Stimulated activated CD4-positive, alpha-beta T cell treated with anti-CD3 and anti-CD28 coated beads, Interleukin-15, amount 100 ng/mL, for 1 hour (primary cell): ENCODE measurements around the gene LST1.
"Not testable (repeated sequence)": the region's sequence is repeated elsewhere in the genome, so short reads cannot be mapped to it uniquely, and the experiment has no call there.

ENCODE experiments used
- DNase-seq, 2 donors: peaks; one replicate each; pipeline ENCODE4 v3.0.0-alpha.2; 2020; ENCODE audit warnings: low read depth in 1 of 2, low spot score in 1 of 2

The LST1 gene

DNA sequence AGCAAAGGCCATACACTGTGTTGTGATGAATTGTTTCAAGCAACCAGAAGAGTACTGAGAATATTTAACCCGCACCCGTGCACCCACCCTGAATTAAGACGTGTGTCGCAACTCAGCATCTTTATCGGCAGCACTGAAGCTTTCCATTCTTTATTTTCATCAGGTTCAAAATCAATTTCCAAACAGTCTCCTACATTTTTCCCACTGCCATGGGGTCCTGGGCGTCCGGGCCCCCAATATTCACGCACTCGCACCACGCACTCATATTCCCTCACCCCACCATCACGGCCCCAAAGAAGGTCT, 5.7 kb upstream of the LST1 start:
- no peak for DNase-seq

DNA sequence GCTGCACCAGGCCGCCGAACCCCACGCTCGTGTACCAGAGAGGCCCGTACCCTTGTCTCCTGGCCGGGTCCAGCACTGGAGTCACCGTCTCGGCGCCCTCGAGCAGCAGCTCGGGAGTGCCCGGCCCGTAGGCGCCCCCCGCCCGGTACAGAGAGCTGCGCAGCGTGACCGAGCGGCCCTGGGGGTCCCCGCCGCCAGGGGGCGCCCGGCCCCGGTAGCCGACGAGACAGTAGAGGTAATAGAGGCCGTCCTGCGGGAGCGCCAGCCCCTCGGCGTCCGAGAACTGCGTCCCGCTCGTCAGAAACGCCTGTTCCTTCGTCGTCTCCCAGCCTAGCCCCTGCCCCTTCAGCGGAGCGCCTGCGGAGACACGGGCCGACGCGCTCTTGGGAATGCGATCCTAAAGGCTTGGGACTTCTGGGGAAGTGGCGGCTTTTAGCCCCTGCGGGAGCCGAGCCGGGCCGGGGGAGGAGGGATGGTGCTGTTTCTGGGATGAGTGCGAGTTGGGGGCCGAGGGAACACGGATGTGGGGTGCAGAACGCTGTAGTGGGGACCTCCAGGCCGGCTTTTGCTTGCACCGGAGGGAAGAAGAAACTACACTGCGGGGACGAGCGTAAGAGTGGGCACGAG, 5.2 kb upstream of the LST1 start:
- peak; percentile 88 to 91 for DNase-seq

DNA sequence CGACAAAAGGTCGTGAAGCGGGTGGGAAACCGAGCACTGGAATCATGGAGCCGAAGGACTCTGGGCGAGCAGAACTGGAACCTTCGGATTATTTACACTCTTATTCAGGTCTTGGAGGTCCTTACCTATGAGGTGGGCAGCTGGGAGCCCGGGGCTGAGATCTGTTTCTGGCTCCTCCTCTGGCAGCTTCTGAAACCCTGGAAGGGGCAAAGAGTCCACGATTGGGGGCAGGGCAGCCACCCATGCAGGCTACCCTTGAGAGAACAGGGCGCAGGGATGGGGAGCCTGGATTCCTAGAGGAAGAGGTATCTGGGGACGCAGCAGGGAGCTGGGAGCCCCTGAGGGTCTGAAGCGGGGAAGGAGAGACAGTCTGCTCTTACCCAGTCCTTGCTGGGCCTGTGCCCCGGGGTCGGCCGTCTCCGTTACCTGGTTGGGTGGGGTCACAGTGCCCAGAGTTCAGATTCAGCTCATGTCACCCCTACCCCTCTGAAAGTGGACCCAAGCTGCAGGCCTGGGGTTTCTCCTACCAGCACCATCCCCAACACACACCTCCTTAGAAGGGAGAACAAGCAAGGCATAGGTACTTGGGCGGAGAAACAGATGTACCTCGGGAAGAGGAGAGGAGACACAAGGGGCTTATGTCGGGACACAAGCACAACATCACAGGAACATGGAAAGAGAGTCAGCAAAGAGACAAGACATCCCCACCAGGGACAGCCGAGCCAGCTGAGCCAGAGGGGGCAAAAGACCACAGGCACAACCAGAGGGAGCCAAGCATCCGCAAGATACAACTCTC, 4.4 kb upstream of the LST1 start:
- DNase-seq = no peak

DNA sequence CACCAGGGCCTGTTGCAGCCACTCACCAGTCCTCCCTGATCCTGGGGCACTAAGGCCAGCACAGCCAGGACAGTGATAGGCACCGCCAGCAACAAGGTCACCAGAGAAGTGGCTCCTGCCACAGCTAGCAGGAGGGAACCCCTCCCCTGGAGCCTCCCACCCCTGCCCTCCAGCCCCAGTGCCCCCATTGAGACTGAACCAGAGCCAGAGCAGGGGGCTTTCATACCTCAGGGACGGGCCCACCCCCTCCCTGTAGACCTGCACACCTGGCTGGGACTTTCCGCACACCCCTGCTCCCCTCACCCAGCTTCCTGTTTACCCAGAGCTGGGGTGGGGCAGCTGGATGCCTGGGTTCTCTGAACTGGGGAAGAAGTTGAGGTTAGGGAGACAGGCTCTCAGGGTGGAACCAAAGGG, 3.8 kb upstream of the LST1 start, which contains the start of gene LTB:
LTB (minus strand) TSS at position 195 of the 414 bp plus-strand sequence; CDS start at position 188, 7 bp downstream.
- peak; percentile 29 to 77 for DNase-seq

DNA sequence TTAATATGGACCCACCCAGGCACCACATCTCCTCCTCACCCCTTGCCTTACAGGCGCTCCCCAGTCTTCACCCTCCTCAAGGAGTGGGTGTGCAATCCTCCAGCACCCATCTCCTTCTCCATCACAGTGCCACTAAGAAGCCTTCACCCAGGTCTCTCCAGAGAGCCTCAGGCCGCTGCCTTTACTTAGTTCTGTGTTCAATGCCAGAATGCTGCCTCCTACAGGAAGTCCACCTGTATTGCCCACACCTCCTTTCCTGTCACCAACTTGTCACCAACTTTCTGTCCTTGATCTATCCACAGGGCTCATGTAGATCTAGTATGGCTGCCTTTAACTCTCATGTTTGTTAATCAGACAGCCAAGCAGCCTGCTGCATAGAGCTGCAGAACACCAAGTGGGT, 586 bp upstream of the LST1 start:
- no peak for DNase-seq

DNA sequence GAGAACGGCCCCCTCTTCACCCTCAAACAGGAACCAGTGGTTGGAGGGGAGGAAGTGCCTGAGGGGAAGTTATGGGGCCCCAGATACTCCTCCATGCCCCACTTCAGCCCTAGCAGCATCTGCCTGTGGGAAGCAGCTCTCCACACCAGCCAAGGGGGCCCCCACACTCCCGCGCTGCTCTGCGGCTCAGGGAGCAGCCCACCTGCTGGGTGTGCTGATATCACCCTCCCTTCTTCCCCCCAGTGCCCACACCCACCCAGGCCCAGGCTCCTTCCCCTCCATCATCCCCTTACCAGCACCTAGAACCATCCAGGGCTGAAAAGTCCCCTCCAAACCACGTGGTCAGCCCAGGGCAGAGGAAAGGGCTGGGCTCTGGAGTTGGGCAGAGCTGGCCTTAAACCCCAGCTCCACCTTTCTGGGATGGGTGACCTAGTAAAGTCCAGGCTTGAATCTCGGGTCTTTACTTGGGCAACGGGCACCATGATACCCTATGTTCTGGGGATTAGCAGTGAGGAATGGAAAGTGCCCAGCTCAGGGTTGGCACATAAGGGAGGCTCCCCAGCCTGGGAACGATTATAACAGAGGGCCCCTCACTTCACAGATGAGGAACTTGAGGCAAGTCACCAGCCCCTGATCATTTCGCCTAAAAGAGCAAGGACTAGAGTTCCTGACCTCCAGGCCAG, 663 bp downstream of the LST1 start:
- DNase-seq = no peak

DNA sequence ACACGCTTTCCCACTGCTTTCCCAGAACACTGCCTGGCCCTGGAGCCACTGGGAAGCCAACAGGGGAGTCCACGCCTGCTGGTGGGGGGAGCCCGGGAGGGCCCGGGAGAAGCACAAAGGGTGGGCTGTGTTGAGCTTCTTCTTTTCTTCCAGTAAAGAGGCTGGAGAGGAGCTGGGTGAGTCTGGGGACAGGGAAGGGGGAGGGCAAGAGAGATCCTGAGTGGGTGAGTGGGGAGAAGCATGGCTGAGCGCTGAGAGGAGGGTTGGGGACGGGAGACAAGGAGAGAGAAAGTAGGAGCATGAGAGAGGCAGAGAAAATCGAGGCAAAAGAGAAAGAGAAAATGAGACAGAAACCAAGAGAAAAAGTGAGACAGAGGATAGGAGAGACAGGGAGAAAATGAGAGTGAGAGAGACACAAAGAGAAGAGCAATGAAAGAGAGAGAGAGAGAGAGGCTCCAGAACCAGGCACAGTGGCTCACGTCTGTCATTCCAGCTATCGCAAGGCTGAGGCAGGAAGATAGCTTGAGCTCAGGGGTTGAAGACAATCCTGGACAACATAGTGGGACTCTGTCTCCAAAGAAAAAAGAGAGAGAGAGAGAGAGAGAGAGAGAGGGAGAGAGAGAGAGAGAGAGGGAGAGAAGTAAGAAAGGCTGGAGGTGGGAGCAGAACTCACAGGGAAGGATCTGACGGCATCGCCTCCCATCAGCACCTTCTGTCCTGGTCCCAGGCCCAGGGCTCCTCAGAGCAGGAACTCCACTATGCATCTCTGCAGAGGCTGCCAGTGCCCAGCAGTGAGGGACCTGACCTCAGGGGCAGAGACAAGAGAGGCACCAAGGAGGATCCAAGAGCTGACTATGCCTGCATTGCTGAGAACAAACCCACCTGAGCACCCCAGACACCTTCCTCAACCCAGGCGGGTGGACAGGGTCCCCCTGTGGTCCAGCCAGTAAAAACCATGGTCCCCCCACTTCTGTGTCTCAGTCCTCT, 2.0 kb downstream of the LST1 start:
- no peak for DNase-seq

DNA sequence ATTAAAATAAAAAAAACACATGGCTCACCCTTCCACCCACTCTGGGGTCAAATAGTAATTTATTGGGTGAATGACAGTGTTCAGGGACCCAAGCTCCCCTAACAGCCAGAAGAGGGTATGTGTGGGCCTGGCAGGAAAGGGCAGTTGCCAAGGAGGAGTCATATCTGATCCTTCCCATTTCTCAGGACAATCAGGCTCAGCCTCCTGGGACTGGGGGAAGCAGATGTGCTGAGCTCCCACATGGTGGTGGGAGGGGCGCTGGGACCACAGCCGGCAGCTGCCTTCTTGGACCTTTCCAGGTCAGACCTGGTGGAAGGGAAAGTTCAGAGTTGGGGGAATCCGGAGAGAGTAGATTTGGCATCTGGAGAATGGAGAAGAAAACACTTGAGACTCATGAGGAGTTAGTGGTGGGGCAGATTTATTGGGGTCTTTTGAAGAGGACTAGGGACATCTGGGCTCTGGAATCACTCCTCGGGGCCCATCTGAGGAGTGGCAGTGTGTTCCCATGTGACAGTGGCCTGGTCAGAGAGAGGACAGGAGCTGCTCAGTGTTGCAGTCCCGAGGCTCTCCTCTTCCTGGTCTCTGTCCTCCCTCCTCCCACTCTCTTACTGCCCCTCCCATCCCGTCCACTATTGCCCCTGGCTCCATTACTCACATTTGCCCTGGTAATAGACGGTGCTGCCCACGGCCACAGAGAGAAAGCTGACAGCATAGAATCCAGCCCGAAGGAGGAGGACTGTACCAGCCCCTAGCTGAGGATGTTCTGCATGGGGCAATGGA, 3.0 kb downstream of the LST1 start:
- DNase-seq = no peak

DNA sequence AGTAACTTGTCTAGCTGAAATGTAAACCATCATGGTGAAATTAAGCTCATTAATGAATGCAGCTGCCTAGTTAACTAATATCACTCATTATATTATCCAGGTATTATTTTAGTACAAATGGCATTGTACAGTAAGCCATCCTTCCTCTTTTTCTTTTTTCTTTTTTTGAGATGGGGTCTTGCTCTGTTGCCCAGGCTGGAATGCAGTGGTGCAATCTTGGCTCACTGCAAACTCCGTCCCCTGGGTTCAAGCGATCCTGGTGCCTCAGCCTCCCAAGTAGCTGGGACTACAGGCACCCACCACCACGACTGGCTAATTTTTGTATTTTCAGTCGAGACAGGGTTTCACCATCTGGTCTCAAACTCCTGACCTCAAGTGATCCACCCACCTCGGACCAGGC, 4.6 kb downstream of the LST1 start:
- not testable (repeated sequence) for DNase-seq

DNA sequence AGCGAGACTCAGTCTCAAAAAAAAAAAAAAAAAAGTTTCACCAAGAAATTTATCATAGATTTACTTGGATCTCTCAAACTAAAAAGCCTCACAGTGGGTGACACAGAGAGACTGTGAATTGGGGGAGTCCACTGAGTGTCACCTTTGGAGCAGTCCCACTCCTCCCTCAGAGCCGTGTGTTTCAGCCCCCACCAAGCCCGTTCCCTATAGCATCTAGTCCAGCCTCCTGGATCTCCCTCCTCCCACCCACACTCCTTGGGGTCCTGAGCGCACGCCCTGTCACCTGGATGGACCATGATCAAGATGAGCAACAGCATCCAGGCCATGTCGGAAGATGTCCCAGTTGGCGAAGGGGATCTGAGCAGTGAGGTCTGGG, 6.3 kb downstream of the LST1 start:
- no peak for DNase-seq

DNA sequence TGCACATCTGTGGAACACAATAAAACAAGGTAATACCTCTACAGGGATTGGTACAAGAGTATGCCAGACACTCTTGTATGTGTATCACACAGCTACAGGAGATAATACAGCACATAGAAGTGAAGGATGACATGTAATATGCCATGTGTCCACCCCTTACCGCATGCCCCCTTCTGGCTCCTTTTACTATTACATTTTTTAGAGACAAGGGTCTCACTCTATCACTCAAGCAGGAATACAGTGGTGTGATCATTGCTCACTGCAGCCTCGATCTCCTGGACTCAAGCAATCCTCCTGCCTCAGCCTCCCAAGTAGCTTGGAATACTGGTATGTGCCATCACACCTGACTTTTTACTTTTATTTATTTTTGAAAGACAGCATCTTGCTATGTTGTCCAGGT, 10.9 kb downstream of the LST1 start:
- no peak for DNase-seq

DNA sequence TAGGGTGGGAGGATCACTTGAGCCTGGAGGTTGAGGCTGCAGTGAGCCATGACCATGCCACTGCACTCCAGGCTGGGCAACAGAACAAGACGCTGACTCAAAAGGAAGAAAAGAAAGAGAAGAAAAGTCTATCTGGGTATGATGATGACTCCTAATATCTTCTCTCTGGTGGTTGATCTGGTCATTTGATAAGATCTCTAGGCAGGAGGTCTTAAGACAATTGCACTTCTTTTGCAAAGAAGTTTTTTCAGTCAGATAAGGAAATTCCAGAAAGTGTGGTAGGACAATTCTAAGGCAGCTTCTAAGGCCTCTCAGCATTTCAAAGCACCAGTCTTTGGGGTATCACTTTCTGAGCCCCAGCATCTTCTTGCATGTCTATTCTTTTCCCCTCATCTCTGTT, 21.2 kb downstream of the LST1 start:
- DNase-seq = no peak

DNA sequence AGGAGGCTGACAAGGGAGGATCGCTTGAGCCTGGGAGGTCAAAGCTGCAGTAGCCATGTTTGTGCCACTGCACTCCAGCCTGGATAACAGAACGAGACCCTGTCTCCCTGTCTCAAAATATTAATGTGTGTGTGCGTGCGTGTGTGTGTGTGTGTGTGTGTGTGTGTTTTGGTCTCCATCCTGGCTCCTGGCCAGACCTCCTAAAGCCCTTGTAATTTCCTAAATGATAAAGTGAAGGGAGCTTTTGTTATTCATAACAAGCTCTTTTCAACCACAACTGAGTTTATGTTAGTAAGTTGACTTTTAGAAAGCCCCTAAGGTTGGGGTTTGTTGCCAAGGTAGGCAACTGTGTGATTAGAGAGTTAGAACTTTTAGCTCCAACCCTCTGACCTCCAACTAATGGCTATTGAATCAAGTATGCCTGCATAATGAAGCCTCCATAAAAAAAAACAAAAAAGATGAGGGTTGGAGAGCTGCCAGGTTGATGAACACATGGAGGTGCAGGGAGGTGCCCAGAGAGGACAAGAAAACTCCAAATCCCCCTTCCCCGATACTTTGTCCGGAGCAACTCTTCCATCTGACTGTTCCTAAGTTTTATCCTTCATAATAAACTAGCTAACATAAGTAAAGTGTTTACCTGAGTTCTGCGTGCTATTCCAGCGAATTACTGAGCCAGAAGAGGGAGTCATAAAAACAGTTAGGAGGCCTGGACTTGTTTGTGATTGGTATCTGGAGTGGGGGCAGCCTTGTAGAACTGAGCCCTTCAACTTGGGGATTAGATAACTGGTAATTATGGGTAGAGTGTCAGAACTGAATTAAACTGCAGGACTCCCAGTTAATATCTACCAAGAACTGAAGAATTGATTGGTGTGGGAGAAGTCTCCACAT, 23.7 kb downstream of the LST1 start:
- DNase-seq = no peak

DNA sequence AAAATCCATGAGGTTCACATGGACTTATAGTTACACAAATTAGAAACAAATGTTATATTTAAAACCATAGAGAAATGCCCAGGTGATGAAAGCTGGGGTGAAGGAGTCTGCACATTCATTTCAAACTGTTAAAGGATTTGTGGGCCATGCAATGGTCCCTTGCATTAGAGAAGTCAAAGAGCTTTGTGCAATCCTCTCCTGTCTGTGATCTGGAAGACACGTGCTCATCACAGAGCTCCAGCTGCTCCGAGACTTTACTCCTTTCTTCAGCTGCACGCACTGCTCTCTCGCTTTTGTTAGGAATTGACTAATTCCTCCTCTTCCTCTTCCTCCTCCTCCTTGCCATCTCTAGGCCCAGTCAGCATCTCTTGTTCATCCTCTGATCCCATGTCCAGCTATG, 24.9 kb downstream of the LST1 start:
- no peak for DNase-seq

DNA sequence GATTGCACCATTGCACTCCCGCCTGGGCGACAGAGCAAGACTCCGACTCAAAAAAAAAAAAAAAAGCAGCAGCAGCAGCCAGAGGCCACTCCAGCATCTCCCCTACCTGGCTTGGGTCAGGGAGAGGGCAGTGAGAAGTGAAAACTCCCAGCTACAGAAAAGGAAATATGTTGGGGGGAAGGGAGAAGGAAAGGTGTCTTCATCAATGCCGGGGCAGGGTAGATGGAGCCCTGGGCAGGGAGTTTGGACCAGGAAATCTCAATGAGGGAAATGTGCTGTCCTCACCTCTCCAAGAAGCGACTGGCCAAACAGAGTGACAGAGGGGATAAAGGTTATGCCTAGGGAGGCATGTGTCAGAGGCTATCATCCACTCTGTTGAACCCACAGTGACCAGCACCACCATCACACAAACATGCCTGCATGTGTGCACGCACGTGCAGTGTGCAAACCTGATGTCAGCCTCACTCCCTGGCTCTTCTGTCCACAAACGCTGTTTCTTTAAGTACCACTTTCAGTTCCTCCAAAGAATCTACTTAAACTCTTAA, 28.1 kb downstream of the LST1 start:
- DNase-seq = no peak

DNA sequence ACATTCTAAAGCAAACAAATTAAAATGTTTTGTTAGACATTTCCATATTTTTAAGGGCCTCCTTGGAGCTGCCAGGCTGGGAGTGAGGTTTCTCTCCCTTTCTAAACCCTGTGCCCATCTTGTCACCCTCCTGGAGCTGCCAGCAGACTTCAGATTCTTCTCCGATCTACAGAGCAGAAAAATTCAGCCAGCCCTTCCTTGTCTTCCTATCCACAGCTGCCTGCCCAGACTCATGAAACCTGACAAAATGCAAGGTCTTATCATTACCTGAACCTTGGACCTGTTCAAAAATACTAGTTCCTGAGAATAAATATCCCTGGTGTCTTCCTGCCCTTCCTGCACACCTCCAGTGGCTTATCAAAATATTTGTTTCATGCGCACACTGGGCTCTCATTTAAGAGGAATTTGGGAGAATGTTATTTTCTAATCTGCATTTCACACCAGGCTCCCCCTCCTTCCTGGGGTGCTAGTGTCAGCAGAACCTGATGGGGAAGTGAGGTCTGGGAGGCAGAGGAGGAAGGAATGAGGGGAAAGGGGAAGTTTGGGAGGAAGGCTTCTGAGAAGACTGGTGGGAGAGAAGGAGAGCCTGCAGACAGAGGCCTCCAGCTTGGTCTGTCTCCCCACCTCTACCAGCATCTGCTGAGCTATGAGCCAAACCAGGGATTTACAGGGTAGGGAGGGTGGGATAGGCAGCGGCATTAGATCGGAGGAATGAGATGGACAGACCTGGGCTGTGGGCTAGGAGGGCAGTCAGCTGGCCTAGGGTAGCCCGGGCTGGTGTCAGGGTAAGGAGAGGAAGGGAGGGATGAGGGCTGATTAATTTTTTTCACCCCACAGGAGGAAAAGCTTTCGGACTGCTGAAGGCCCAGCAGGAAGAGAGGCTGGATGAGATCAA, 28.9 kb downstream of the LST1 start, which contains the start of gene AIF1:
AIF1 (plus strand) TSS at position 551 of the 895 bp plus-strand sequence; CDS start at position 647, 96 bp downstream.
- DNase-seq = no peak

DNA sequence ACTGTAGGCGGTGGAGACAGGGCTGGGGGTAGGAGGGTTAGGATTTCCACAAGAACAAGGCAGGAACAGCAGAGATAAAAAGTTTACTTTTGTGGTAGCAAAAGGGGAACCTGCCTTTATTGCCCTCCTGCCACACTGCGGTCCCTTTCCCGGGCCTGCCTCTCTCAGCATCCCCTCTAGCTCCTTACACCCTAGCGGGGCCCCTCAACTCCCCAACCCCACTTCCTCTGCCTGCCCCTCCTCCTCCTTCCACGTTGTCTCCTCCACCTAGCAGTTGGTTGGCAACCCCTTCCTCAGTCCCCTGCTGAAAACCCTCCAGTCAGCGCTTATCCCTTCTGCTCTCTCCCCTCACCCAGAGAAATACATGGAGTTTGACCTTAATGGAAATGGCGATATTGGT, 29.7 kb downstream of the LST1 start:
- DNase-seq = no peak

DNA sequence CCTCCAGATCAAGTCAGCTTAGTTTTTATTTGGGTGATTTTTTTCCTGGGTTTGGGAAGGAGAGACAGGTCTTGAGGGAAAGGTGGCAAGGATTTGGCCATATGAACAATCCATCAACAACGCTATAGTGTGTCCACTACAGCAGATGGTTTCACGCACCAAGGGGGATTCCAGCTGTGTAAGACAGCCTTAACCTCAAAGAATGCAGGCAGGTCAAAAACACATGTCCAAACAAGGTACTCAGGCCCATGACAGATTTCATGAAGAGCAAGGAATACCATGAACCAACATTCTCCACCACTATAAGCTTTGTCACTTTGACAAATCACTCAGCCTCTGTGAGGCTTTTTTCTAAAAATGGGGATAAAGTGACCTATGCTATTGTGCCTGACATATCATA, 30.9 kb downstream of the LST1 start:
- DNase-seq = no peak
